GM12801 (cell line): Measurements from ENCODE around the gene KERA.

Experiments used
- TF ChIP-seq, protein P1 (sequence below): IDR thresholded peaks from one replicate; pipeline ENCODE4 v1.5.1; 2011; ENCODE audit warnings: control low read depth; ENCODE audit not compliant: insufficient read length; ENCODE audit errors: extremely low read depth

The KERA gene

DNA sequence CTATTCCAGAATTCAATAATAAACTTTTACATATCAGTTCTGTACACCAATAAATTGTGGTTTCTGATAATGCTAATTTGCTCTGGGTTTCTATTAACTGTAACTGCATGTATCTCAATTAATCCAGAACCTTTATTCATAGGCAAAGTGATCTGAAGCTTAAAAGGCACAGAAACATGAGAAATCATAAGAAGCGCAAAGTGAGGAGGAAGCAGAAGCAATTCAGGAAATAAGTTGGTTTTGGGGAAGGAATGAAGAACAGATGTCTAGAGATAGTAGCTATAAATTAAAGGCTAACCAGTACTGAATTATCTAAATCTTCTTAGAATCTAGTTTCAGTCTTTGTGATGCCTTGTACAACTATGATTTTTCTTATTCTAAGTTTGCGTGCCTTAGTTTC lies 24.6 kb downstream of the KERA start:
- TF ChIP-seq, protein P1, sequence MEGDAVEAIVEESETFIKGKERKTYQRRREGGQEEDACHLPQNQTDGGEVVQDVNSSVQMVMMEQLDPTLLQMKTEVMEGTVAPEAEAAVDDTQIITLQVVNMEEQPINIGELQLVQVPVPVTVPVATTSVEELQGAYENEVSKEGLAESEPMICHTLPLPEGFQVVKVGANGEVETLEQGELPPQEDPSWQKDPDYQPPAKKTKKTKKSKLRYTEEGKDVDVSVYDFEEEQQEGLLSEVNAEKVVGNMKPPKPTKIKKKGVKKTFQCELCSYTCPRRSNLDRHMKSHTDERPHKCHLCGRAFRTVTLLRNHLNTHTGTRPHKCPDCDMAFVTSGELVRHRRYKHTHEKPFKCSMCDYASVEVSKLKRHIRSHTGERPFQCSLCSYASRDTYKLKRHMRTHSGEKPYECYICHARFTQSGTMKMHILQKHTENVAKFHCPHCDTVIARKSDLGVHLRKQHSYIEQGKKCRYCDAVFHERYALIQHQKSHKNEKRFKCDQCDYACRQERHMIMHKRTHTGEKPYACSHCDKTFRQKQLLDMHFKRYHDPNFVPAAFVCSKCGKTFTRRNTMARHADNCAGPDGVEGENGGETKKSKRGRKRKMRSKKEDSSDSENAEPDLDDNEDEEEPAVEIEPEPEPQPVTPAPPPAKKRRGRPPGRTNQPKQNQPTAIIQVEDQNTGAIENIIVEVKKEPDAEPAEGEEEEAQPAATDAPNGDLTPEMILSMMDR: no peak

DNA sequence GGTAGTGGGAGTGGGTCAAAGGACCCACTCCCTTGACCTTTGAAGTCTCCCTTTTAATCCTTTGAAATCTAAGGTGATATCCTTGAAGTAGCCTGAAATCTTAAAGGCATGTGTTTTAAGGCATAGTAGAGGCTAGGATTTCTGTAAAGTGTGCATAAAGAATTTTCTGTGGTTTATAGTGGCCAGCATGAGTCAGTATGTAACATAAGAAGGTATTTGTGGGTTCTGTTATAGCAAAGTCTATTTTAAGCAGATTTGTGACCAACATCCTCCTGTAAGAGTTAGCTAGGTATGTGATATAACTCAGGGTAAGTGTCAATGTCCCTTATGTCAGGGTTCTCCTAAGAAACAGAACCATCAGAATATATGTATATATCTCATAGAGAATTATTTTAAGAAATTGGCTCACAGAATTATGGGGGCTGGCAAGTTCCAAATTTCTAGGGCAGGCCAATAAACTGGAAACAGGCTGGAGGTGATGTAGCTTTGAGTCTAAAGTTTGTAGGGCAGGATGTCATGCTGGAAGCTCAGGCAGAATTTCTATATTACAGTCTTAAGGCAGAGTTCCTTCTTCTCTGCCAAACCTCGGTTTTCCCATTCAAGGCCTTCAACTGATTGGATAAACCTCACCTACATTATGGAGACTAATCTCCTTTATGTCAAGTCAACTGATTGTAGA lies 34.4 kb downstream of the KERA start:
- TF ChIP-seq, protein P1: no peak

DNA sequence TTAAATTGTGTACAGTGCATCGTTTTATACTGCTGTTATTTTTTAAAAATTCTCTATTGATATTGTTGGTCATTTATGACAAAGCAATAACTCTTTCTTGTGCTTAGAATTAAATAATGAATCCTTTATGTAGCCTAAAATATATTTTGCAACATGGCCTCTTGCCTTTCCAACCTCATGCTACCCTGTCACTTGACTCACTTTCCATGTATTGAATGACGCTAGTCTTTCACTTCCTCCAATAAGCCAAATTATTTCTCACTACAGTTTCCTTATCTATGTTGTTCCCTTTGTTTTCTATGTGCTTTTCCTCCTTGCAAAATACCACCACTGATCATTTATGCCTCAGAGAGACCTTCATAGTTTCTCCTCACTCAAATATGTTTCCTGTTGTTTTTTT lies 36.7 kb downstream of the KERA start:
- TF ChIP-seq, protein P1: no peak

DNA sequence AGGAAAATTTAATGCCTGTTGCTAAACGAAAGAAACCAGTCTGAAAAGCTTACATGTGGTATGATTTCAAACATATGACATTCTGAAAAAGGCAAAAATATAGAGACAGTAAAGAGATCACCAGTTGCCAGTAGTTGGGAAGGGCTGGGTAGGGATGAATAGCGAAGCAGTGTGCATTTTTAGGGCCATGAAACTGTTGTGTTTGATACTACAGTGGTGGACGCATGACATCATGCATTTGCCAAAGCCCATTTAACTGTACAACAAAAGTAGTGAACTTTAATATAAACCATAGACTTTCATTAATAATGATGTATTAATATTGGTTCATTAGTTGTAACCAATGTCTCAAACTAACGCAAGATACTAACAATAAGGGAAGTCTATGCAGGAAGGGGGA lies 38.4 kb downstream of the KERA start:
- TF ChIP-seq, protein P1: no peak

DNA sequence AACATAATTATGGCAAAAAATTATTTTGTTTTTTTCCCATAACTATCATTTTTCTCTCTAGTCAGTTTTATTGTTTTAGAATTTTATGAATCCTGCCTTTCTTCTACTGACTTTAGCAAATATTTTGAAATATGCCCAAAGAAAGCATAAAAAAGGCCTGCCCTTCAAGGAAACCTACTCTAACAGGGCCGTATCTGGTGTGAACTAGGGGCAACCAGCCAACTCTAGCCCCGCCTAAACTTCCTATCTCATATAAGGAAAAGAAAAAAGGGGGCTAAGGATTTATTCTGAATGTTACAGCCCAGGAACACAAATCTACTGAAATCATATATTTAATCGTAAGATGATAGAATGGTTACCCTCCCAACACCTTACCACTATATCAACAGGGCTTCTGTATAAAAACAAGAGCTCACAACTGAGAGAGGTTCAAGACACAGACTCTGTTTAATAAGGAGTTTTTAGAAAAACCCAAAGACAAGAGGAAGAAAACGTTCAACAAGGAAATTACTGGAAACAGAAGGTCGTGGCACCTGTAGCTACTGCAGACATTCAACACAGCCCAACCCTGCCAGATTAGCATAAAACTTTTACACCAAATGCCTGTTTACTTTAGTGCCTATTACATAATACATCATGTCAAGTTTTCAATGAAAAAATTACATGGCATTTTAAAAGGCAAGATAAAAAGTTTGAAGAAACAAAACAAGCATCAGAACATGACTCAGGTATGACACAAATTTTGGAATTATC lies 40.1 kb downstream of the KERA start:
- TF ChIP-seq, protein P1: no peak

DNA sequence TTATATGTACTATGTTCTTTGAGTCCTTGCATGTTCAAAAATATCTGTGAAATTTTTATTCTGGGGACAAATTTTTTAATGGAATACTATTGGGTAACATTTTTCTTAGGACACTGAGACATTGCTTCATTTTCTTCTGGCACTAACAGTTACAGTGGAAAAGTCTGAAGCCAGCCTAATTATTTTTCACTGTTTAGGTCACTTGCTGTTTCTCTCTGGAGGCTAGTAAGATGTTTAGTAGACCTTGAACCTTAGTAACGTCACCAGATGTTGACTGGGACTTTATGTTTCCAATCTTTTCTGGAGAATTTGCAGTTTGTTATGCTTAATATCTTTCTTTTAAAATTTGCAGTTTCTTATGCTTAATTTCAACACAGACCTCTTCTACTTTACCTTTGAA lies 40.8 kb downstream of the KERA start:
- TF ChIP-seq, protein P1: no peak

DNA sequence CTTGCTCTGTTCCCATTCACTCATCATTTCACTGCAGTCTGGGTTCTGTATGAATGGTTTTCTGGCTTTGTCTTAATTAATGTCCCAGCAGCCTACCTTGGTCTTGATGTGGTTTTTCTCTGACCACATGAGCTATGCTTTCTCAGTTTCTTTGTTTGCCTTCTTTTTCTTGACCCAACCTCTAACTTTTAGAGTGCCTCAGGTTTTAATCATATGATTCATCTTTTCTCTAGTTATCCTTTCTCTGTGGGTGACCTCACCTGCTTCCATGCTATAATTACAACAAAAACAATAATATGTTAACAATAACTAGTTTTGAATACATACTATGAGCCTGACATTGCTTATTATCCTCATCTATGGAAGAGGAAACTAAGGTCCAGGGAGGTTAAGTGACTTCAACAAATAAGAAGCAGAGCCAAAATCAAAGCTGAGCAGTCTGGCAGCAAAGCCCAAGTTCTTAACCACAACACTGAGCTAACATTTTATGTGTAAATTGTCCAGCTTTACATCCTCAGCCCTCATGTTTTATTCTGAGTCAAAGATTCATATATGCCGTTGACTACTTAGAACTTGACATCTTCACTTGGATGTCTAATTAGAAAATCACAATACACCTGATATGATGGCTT lies 48.4 kb downstream of the KERA start:
- TF ChIP-seq, protein P1: no peak
